ENCODE measurements around the gene SMARCA5.

The SMARCA5 gene

DNA sequence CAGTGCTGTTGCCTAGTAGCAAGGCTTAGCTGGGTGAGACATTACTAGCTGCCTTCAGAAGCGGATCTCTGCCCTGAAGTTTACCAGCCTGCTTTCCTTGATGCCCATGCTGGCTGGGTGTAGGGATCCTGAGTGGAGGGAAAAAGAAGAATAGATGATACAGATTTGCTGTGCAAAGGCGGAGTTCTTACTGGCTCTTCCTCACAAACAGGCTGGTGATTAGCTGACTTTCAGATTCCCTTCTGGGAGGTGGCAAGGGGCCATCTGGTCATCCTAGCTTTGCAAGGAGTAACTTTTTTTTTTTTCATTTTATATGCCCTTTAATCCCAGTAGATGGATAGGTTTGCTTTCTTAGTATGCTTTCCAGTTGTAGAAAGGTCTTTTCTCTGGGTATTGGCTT lies 44.8 kb downstream of the SMARCA5 start:
- no peak for DNase-seq (ENCODE audit: extremely low read depth, insufficient read length)
- H3K27me3 ChIP-seq (replicated peaks; ENCODE audit: control insufficient read depth, insufficient read depth, low read length): no peaks in the 10 kb centered on the region
- H3K4me3 ChIP-seq (replicated peaks; ENCODE audit: low read depth, low read length): no peak overlapping the region
- TF ChIP-seq, protein P1, sequence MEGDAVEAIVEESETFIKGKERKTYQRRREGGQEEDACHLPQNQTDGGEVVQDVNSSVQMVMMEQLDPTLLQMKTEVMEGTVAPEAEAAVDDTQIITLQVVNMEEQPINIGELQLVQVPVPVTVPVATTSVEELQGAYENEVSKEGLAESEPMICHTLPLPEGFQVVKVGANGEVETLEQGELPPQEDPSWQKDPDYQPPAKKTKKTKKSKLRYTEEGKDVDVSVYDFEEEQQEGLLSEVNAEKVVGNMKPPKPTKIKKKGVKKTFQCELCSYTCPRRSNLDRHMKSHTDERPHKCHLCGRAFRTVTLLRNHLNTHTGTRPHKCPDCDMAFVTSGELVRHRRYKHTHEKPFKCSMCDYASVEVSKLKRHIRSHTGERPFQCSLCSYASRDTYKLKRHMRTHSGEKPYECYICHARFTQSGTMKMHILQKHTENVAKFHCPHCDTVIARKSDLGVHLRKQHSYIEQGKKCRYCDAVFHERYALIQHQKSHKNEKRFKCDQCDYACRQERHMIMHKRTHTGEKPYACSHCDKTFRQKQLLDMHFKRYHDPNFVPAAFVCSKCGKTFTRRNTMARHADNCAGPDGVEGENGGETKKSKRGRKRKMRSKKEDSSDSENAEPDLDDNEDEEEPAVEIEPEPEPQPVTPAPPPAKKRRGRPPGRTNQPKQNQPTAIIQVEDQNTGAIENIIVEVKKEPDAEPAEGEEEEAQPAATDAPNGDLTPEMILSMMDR (IDR thresholded peaks at IDR 0.05; ENCODE audit: insufficient read depth, low read length, poor library complexity, severe bottlenecking): no peak
- no peaks in the 10 kb centered on the region for H3K36me3 ChIP-seq (ENCODE audit: control insufficient read depth, insufficient read depth, low read length)

DNA sequence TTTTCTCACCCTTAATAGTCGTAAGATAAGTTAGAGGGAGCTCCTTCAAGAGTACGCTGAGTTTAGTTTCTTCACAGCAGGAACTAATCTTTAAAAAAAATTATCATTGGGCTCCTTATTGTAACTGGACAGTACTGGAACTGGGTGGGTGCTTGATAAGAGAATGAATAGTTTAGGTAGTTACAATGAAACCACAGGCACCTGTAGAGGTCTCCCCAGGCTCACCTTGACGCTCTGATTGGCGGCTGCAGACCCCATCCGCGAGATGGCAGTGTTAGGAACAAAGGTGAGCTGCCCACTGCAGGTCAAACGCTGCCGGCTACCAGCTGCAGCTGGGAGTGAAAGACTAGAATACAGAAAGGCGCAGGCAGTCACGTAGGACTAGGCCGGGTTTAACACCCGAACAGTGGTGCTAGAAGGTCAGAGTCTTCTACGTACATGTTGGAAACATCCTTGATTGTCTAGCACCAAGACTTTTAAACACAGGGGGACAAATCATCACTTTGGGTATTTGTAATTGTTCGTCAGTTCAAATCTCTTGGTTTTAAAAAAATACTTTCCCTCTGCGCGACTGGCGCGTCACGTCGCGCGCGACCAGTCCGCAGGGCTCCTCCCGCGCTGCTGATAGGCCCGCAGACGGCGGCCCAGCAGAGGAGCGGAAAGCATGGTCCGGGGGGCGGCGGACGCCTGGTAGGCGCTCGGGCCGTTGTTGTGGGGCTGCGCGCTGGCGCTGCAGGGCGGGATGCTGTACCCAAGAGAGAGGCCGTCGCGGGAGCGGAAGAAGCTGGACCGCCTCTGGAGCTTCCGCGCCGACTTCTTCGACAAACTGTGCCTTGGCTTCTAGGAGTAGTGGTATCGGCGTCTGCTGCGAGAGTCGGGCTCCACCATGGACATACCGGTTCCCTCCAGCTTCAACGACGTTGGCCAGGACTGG lies 45.6 kb downstream of the SMARCA5 start:
- peak; percentile 73 for DNase-seq (ENCODE audit: extremely low read depth, insufficient read length)
- Histone ChIP-seq H3K36me3 (ENCODE audit: control insufficient read depth, insufficient read depth, low read length) (no peaks in the 10 kb centered on the region), H3K4me3 (replicated peaks; ENCODE audit: low read depth, low read length) (peak overlapping the region; percentile 64), H3K27me3 (replicated peaks; ENCODE audit: control insufficient read depth, insufficient read depth, low read length) (no peaks in the 10 kb centered on the region)
- TF ChIP-seq, protein P1 (IDR thresholded peaks at IDR 0.05; ENCODE audit: insufficient read depth, low read length, poor library complexity, severe bottlenecking): peak; percentile 82

DNA sequence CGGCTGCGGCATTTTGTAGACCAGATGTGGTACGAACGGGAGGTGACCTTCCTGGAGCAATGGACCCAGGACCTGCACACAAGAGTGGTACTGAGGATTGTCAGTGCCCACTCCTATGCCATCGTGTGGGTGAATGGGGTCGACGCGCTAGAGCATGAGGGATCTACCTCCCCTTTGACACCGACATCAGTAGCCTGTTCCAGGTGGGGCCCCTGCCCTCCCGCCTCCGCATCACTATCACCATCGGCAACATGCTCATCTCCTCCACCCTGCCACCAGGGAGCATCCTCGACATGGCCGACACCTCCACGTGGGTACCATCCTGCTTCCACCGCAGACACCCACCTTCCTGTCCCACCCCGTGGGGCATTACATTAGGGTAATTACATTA lies 46.2 kb downstream of the SMARCA5 start:
- Histone ChIP-seq H3K4me3 (replicated peaks; ENCODE audit: low read depth, low read length) (peak overlapping the region; percentile 64), H3K27me3 (replicated peaks; ENCODE audit: control insufficient read depth, insufficient read depth, low read length) (no peaks in the 10 kb centered on the region), H3K36me3 (ENCODE audit: control insufficient read depth, insufficient read depth, low read length) (no peaks in the 10 kb centered on the region)
- DNase-seq (ENCODE audit: extremely low read depth, insufficient read length): no peak
- TF ChIP-seq, protein P1 (IDR thresholded peaks at IDR 0.05; ENCODE audit: insufficient read depth, low read length, poor library complexity, severe bottlenecking): peak; percentile 17

DNA sequence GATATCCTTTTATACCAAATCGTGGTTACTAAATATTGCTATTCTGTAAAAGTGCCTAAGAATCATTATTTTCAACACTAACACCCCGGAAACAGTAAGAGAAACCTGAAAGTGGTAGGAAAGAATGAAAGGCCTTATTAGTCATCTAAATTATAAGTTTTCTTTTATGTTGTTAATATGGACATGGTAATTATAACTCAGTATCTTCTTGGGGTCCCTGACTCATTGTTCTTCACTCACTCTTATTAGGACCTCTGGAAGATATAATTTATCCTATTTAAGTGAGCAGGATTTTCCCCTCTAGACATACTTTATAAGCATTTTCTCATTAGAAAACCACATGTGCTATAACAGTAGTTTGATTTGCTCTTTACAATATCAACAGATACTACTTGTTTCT lies 51.0 kb downstream of the SMARCA5 start:
- no peak for DNase-seq (ENCODE audit: extremely low read depth, insufficient read length)
- H3K36me3 ChIP-seq (ENCODE audit: control insufficient read depth, insufficient read depth, low read length): no peaks in the 10 kb centered on the region
- H3K27me3 ChIP-seq (replicated peaks; ENCODE audit: control insufficient read depth, insufficient read depth, low read length): no peaks in the 10 kb centered on the region
- no peak overlapping the region for H3K4me3 ChIP-seq (replicated peaks; ENCODE audit: low read depth, low read length)
- TF ChIP-seq, protein P1 (IDR thresholded peaks at IDR 0.05; ENCODE audit: insufficient read depth, low read length, poor library complexity, severe bottlenecking): no peak

DNA sequence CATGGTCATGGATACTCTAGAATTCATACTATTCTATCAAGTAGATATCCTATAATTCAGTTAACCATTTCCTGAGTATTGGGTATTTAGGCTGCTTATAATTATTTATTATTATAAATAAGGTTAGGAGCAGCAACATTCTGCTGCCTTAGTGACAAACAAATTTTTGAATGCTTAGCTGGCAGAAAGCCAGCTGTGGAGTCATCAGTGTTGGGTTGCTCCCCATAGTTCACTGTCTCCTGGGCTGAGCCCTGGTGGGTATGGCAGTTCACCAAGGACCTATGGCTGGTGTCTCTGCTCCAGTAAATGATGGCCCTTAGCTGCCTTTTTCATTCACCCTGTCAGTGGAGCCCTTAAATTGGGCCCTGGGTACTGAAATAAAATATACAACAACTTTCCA lies 61.8 kb downstream of the SMARCA5 start:
- TF ChIP-seq, protein P1 (IDR thresholded peaks at IDR 0.05; ENCODE audit: insufficient read depth, low read length, poor library complexity, severe bottlenecking): no peak
- Histone ChIP-seq H3K27me3 (replicated peaks; ENCODE audit: control insufficient read depth, insufficient read depth, low read length) (no peaks in the 10 kb centered on the region), H3K4me3 (replicated peaks; ENCODE audit: low read depth, low read length) (no peak overlapping the region), H3K36me3 (ENCODE audit: control insufficient read depth, insufficient read depth, low read length) (no peaks in the 10 kb centered on the region; the same call in 1 of the 2 replicates)
- DNase-seq (ENCODE audit: extremely low read depth, insufficient read length): no peak
